GM19372 (cell line): ENCODE results near the gene SCNN1A.

ENCODE experiments used
- ATAC-seq: cut with Tn5 transposase; IDR thresholded peaks from one replicate; pipeline ENCODE4 v1.9.1; 2021; ENCODE audit warnings: mild to moderate bottlenecking, low read depth, moderate library complexity; ENCODE audit not compliant: unreplicated experiment

Gene SCNN1A

GRCh38 chr12:6301721-6302120 lies 73.6 kb downstream of the SCNN1A start:
- no peak for ATAC-seq

GRCh38 chr12:6297170-6297569 lies 78.2 kb downstream of the SCNN1A start:
- no peak for ATAC-seq
